LNCaP clone FGC (cell line): Measurements from ENCODE around the gene CACNG6.

ENCODE experiments used
- DNase-seq: peaks from one replicate; pipeline ENCODE4 v3.0.0-alpha.2; 2011; ENCODE audit warnings: low read depth
- H3K4me3 ChIP-seq: 2 replicates; pipeline ENCODE4 v1.5.1; 2011; ENCODE audit warnings: mild to moderate bottlenecking, low read depth, low read length, control low read depth
- CTCF ChIP-seq: IDR thresholded peaks from 2 replicates; pipeline ENCODE4 v1.5.1; 2012; ENCODE audit warnings: mild to moderate bottlenecking; ENCODE audit not compliant: control insufficient read depth, insufficient read depth; ENCODE audit errors: extremely low read depth

Gene CACNG6

GRCh38 chr19:53991224-53992113, at the start of gene CACNG6:
CACNG6 (plus strand) TSS chr19:53991637; CDS start chr19:53992878, 1,241 bp downstream.
- no peak for DNase-seq
- H3K4me3 ChIP-seq, result no peak within 1 kb of the TSS
- no peak for TF ChIP-seq CTCF

GRCh38 chr19:53942001-53942786, 49.2 kb upstream of the CACNG6 start:
- no peak for TF ChIP-seq CTCF
- H3K4me3 ChIP-seq, result no peak overlapping the region
- DNase-seq, result no peak

GRCh38 chr19:53944416-53944815, 47.0 kb upstream of the CACNG6 start:
- TF ChIP-seq CTCF, result no peak
- DNase-seq, result no peak
- H3K4me3 ChIP-seq, result no peak overlapping the region

- TF ChIP-seq CTCF, result no peak
- no peak for DNase-seq
- no peak overlapping the region for H3K4me3 ChIP-seq
Measured at GRCh38 chr19:53944933-53945332, 46.5 kb upstream of the CACNG6 start.

GRCh38 chr19:53945441-53945840, 46.0 kb upstream of the CACNG6 start:
- no peak for TF ChIP-seq CTCF
- no peak for DNase-seq
- H3K4me3 ChIP-seq, result no peak overlapping the region

GRCh38 chr19:53945998-53946397, 45.4 kb upstream of the CACNG6 start:
- no peak for DNase-seq
- no peak overlapping the region for H3K4me3 ChIP-seq
- no peak for TF ChIP-seq CTCF
